Activated B cell treated with CpG ODN at 0.5 μM for 24 hours (primary cell): ENCODE data around the gene KLHL1. TPM values are rescaled to one million over a fixed set of nuclear protein-coding genes. Genes with fewer than 3 reads are reported as not detected.

ENCODE experiments used
- ATAC-seq: fragments of 200-7000 bp; cut with Tn5 transposase; one replicate; pipeline ENCODE4 v1.10.0; 2021; ENCODE audit warnings: low read depth, mild to moderate bottlenecking, moderate library complexity
- CTCF ChIA-PET: fragments of 350-600 bp; sonication (Branson Sonifier 250); formaldehyde crosslinking; loops from one replicate; lab custom pipeline; 2021; ENCODE audit warnings: antibody characterized with exemption; lab: Charles Lee
- POLR2A ChIA-PET: fragments of 350-600 bp; sonication (Branson Sonifier 250); formaldehyde crosslinking; loops from one replicate; lab custom pipeline; 2021; ENCODE audit warnings: antibody characterized with exemption; lab: Charles Lee
- DNase-seq: peaks from one replicate; pipeline ENCODE4 v3.0.0; 2022
- H3K27ac Mint-ChIP-seq: one replicate; pipeline ENCODE4 v1.8.0; 2020; ENCODE audit warnings: mixed read lengths
- H3K27me3 Mint-ChIP-seq: one replicate; pipeline ENCODE4 v1.8.0; 2021; ENCODE audit warnings: mixed read lengths
- H3K36me3 Mint-ChIP-seq: one replicate; pipeline ENCODE4 v1.8.0; 2021; ENCODE audit warnings: low read depth, mixed read lengths
- H3K4me1 Mint-ChIP-seq: one replicate; pipeline ENCODE4 v1.8.0; 2021; ENCODE audit warnings: mixed read lengths
- H3K4me3 Mint-ChIP-seq: one replicate; pipeline ENCODE4 v1.8.0; 2020; ENCODE audit warnings: mild to moderate bottlenecking, mixed read lengths
- H3K9me3 Mint-ChIP-seq: one replicate; pipeline ENCODE4 v1.8.0; 2020; ENCODE audit warnings: mixed read lengths
- CTCF ChIP-seq: fragments of 200-600 bp; IDR thresholded peaks from one replicate; pipeline ENCODE4 v1.8.0; 2022; ENCODE audit warnings: antibody characterized with exemption, mild to moderate bottlenecking
- intact Hi-C: fragments of 100-400 bp; cut with micrococcal nuclease; formaldehyde crosslinking; loops from one replicate; pipeline ENCODE4 v1.15.1; 2024
- total RNA-seq: library from RNA; stranded (reverse); gene quantifications from 2 replicates; pipeline ENCODE4 v1.2.3, GENCODE V29; 2022

The KLHL1 gene
- total RNA-seq, 1 donor from 2014 or later: not detected

DNA sequence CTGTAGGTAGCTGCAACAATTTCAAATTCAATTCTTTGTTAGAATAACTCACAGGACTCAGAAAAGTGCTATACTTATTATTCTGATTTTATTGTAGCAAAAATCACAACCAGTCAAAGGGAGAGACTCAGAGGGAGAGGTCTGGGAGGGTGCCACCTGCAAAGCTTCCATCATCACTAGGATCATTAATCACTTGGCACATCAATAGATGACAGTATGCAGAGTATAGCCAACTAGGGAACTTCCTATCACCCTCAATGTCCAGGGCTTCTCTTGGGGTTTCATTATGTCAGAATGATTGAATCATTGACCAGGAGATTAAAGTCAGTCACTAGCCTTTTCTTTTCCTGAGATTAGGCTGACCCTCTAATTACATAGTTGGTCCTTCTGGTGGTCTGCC, 432.0 kb downstream of the KLHL1 start:
- Mint-ChIP-seq H3K9me3 (peaks cover 7% of the 10 kb centered on the region), H3K27ac (no peak overlapping the region), H3K4me1 (no peaks in the 10 kb centered on the region), H3K4me3 (no peak overlapping the region), H3K36me3 (no peaks in the 10 kb centered on the region), H3K27me3 (no peaks in the 10 kb centered on the region)
- intact Hi-C loops: no loop called here
- CTCF ChIA-PET: no interaction called here
- POLR2A ChIA-PET: no interaction called here
- DNase-seq (no peak), ATAC-seq (no peak)
- TF ChIP-seq CTCF: no peak

DNA sequence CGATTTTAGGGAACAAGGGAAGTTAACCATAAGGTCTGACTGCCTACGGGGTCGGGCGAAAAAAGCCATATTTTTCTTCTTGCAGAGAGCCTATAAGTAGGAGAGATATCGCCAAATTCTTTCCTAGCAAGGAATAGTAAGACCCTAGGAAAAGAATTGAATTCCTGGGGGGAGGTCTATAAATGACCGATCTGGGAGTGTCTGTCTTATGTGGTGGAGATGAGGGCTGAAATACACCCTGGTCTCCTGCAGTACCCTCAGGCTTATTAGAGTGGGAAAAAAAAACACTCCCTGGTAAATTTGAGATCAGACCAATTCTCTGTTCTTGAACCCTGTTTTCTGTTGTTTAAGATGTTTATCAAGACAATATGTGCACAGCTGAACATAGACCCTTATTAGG, 448.1 kb downstream of the KLHL1 start:
- no peak overlapping the region for H3K27ac Mint-ChIP-seq
- no peak for ATAC-seq
- no peak overlapping the region for H3K4me3 Mint-ChIP-seq
- no peak for TF ChIP-seq CTCF
- DNase-seq: no peak
- no peaks in the 10 kb centered on the region for H3K27me3 Mint-ChIP-seq
- H3K36me3 Mint-ChIP-seq: no peaks in the 10 kb centered on the region
- ChIA-PET CTCF (no interaction called here), POLR2A (no interaction called here)
- peaks cover 16% of the 10 kb centered on the region for H3K9me3 Mint-ChIP-seq
- intact Hi-C loops: no loop called here
- no peaks in the 10 kb centered on the region for H3K4me1 Mint-ChIP-seq

GRCh38 chr13:69657676-69658075, 450.6 kb downstream of the KLHL1 start:
- ChIA-PET POLR2A (no interaction called here), CTCF (no interaction called here)
- Mint-ChIP-seq H3K9me3 (peaks cover 16% of the 10 kb centered on the region), H3K27me3 (no peaks in the 10 kb centered on the region), H3K4me1 (no peaks in the 10 kb centered on the region), H3K36me3 (no peaks in the 10 kb centered on the region), H3K4me3 (no peak overlapping the region), H3K27ac (no peak overlapping the region)
- TF ChIP-seq CTCF: no peak
- ATAC-seq (no peak), DNase-seq (no peak)
- intact Hi-C loops: no loop called here

- no peaks in the 10 kb centered on the region for H3K27me3 Mint-ChIP-seq
- ChIA-PET POLR2A (no interaction called here), CTCF (no interaction called here)
- intact Hi-C loops: no loop called here
- H3K4me1 Mint-ChIP-seq: no peaks in the 10 kb centered on the region
- no peak for ATAC-seq
- DNase-seq: no peak
- no peak overlapping the region for H3K4me3 Mint-ChIP-seq
- TF ChIP-seq CTCF: no peak
- peaks cover 15% of the 10 kb centered on the region for H3K9me3 Mint-ChIP-seq
- no peak overlapping the region for H3K27ac Mint-ChIP-seq
- no peaks in the 10 kb centered on the region for H3K36me3 Mint-ChIP-seq
Observed at GRCh38 chr13:69654392-69654791, 453.9 kb downstream of the KLHL1 start.

Other genes starting within 250 kb of the KLHL1 start
- not detected in 2 replicates for gene ATXN8OS, start 626 bp downstream of the KLHL1 start, total RNA-seq